WERI-Rb-1 (cell line): ENCODE data around the gene GFY.
A peak's percentile ranks its signal among the peaks of the same experiment; 100 is the strongest.
"Not testable (repeated sequence)": the region's sequence is repeated elsewhere in the genome, so short reads cannot be mapped to it uniquely, and the experiment has no call there.

Experiments used
- DNase-seq: peaks from one replicate; pipeline ENCODE4 v3.0.0-alpha.2; 2020
- H3K27ac ChIP-seq: fragments of 250-450 bp; sonication (Bioruptor Pico); 2 replicates; pipeline ENCODE4 v1.5.1; 2020; ENCODE audit warnings: mild to moderate bottlenecking, moderate library complexity
- H3K27me3 ChIP-seq: fragments of 250-450 bp; sonication (Bioruptor Pico); 2 replicates; pipeline ENCODE4 v1.5.1; 2021; ENCODE audit warnings: mild to moderate bottlenecking, low read depth, moderate library complexity; ENCODE audit not compliant: insufficient read depth, severe bottlenecking
- H3K36me3 ChIP-seq: fragments of 250-450 bp; sonication (Bioruptor Pico); 2 replicates; pipeline ENCODE4 v1.5.1; 2020; ENCODE audit warnings: mild to moderate bottlenecking, moderate library complexity
- H3K4me3 ChIP-seq: 2 replicates; pipeline ENCODE4 v1.5.1; 2011; ENCODE audit warnings: low read depth, mild to moderate bottlenecking, control low read depth, low read length
- H3K9me3 ChIP-seq: fragments of 250-450 bp; sonication (Bioruptor Pico); 2 replicates; pipeline ENCODE4 v1.5.1; 2021; ENCODE audit warnings: mild to moderate bottlenecking, moderate library complexity; ENCODE audit not compliant: severe bottlenecking
- TF ChIP-seq, protein P1 (sequence below): IDR thresholded peaks from 2 replicates; pipeline ENCODE4 v1.5.1; 2011; ENCODE audit warnings: low read depth, mild to moderate bottlenecking, control low read depth, inconsistent platforms, low read length

GFY gene

GRCh38 chr19:49468746-49469447, 43.7 kb downstream of the GFY start:
- TF ChIP-seq, protein P1, sequence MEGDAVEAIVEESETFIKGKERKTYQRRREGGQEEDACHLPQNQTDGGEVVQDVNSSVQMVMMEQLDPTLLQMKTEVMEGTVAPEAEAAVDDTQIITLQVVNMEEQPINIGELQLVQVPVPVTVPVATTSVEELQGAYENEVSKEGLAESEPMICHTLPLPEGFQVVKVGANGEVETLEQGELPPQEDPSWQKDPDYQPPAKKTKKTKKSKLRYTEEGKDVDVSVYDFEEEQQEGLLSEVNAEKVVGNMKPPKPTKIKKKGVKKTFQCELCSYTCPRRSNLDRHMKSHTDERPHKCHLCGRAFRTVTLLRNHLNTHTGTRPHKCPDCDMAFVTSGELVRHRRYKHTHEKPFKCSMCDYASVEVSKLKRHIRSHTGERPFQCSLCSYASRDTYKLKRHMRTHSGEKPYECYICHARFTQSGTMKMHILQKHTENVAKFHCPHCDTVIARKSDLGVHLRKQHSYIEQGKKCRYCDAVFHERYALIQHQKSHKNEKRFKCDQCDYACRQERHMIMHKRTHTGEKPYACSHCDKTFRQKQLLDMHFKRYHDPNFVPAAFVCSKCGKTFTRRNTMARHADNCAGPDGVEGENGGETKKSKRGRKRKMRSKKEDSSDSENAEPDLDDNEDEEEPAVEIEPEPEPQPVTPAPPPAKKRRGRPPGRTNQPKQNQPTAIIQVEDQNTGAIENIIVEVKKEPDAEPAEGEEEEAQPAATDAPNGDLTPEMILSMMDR, result no peak
- Histone ChIP-seq H3K27ac (no peak overlapping the region), H3K27me3 (no peaks in the 10 kb centered on the region), H3K9me3 (no peaks in the 10 kb centered on the region), H3K4me3 (no peak overlapping the region), H3K36me3 (peaks cover 11% of the 10 kb centered on the region)
- DNase-seq, result no peak

- TF ChIP-seq, protein P1, result peak; percentile 44
- Histone ChIP-seq H3K36me3 (peaks cover 7% of the 10 kb centered on the region), H3K27ac (no peak overlapping the region), H3K27me3 (no peaks in the 10 kb centered on the region), H3K4me3 (no peak overlapping the region), H3K9me3 (no peaks in the 10 kb centered on the region)
- no peak for DNase-seq
Observed at GRCh38 chr19:49469828-49470614, 44.8 kb downstream of the GFY start.

DNA sequence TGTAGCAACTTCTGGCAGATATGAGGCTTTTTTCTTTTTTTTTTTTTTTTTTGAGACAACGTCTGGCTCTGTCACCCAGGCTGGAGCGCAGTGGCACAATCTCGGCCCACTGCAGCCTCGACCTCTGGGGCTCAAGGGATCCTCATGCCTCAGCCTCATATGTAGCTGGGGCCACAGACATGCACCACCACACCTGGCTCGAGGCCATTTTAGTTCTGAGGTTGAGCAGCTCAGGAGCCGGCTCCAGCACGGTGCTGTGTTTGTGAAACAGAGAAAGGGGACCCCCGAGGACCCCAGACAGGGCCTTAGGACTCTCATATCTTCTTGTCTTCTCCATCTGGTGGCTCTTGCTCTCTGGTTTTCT, 45.4 kb downstream of the GFY start:
- Histone ChIP-seq H3K27ac (no peak overlapping the region), H3K9me3 (no peaks in the 10 kb centered on the region), H3K4me3 (no peak overlapping the region), H3K36me3 (peaks cover 7% of the 10 kb centered on the region), H3K27me3 (no peaks in the 10 kb centered on the region)
- TF ChIP-seq, protein P1, result no peak
- DNase-seq, result no peak

DNA sequence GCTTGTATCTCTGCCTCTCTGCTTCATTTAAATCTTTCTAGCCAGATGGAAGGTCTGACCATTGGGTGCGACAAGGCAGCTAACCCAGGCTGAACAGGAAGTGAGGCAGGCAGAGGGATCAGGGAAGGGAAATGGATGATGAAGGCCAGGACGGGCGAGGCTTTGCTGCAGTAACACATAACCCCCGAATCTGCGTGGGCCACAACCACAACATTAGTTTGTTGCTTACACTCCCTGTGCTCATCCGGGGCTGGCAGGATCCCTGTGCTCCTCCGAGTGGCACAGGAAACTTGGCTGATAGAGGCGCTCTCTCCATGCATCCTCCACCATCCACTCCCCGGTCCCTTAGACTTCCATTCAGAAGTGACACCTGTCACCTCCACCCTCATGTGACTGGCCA, 47.7 kb downstream of the GFY start:
- no peak overlapping the region for H3K4me3 ChIP-seq
- H3K36me3 ChIP-seq, result peaks cover 7% of the 10 kb centered on the region
- no peaks in the 10 kb centered on the region for H3K27me3 ChIP-seq
- H3K27ac ChIP-seq, result no peak overlapping the region
- DNase-seq, result no peak
- TF ChIP-seq, protein P1, result no peak
- H3K9me3 ChIP-seq, result no peaks in the 10 kb centered on the region

DNA sequence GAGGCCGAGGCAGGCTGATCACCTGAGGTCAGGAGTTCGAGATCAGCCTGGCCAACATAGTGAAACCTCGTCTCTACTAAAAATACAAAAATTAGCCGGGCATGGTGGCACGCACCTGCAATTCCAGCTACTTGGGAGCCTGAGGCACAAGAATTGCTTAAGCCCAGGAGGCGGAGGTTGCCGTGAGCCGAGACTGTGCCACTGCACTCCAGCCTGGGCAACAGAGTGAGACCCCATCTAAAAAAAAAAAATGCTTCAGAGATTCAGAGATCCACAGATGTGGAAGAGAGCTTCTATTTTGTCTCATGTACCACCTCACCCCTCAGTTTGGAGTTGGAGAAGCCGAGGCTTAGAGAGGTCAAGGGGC, 48.3 kb downstream of the GFY start:
- DNase-seq, H3K27me3 ChIP-seq, H3K9me3 ChIP-seq, H3K4me3 ChIP-seq, H3K27ac ChIP-seq, H3K36me3 ChIP-seq: not testable (repeated sequence)

GRCh38 chr19:49473868-49474541, 48.8 kb downstream of the GFY start, which contains the start of gene FLT3LG:
Gene FLT3LG (plus strand): TSS chr19:49474215. CDS start chr19:49474640, 425 bp downstream.
- no peaks in the 10 kb centered on the region for H3K27me3 ChIP-seq
- DNase-seq, result peak; percentile 59
- H3K27ac ChIP-seq, result no peak within 1 kb of the TSS; the same call in 1 of the 2 replicates
- TF ChIP-seq, protein P1, result peak; percentile 90
- H3K36me3 ChIP-seq, result peaks cover 4% of the 10 kb centered on the region
- peak within 1 kb of the TSS; percentile 49 for H3K4me3 ChIP-seq
- H3K9me3 ChIP-seq, result no peaks in the 10 kb centered on the region
